H9 (cell line): Measurements from ENCODE around the gene MYLK4. TPM values are rescaled to one million over a fixed set of nuclear protein-coding genes. Genes with fewer than 3 reads are reported as not detected.

Source experiments
- DNase-seq: peaks from one replicate; pipeline ENCODE4 v3.0.0-alpha.2; 2017
- H2AFZ ChIP-seq: one replicate; pipeline ENCODE4 v1.6.1; 2013; ENCODE audit warnings: mild to moderate bottlenecking, low read length, control low read depth, moderate library complexity
- H2AK5ac ChIP-seq: 2 replicates; pipeline ENCODE4 v1.6.1; 2013; ENCODE audit warnings: low read length, control low read depth, mixed read lengths; ENCODE audit not compliant: insufficient read length
- H2BK120ac ChIP-seq: one replicate; pipeline ENCODE4 v1.6.1; 2013; ENCODE audit warnings: low read depth, mild to moderate bottlenecking, low read length, control low read depth, inconsistent platforms; ENCODE audit not compliant: poor library complexity, severe bottlenecking
- H2BK12ac ChIP-seq: 2 replicates; pipeline ENCODE4 v1.6.1; 2013; ENCODE audit warnings: low read length, control low read depth, mixed read lengths, low read depth; ENCODE audit not compliant: insufficient read length
- H2BK15ac ChIP-seq: 2 replicates; pipeline ENCODE4 v1.6.1; 2013; ENCODE audit warnings: low read depth, low read length, control low read depth
- H2BK20ac ChIP-seq: one replicate; pipeline ENCODE4 v1.6.1; 2013; ENCODE audit warnings: low read depth, mild to moderate bottlenecking, low read length, control low read depth, inconsistent platforms; ENCODE audit not compliant: poor library complexity, severe bottlenecking
- H2BK5ac ChIP-seq: 2 replicates; pipeline ENCODE4 v1.6.1; 2013; ENCODE audit warnings: low read length, control low read depth, mixed read lengths; ENCODE audit not compliant: insufficient read length
- H3K14ac ChIP-seq: 2 replicates; pipeline ENCODE4 v1.6.1; 2013; ENCODE audit warnings: low read length, control low read depth; ENCODE audit not compliant: insufficient read depth
- H3K18ac ChIP-seq: 2 replicates; pipeline ENCODE4 v1.6.1; 2013; ENCODE audit warnings: low read depth, mild to moderate bottlenecking, mixed read lengths, low read length, control low read depth; ENCODE audit not compliant: insufficient read length
- H3K23ac ChIP-seq: 2 replicates; pipeline ENCODE4 v1.6.1; 2013; ENCODE audit warnings: low read length, control low read depth, mixed read lengths, low read depth; ENCODE audit not compliant: insufficient read length
- H3K23me2 ChIP-seq: 2 replicates; pipeline ENCODE4 v1.6.1; 2013; ENCODE audit warnings: low read depth, mild to moderate bottlenecking, mixed read lengths, low read length, control low read depth; ENCODE audit not compliant: insufficient read length, poor library complexity, severe bottlenecking
- H3K27ac ChIP-seq: 2 replicates; pipeline ENCODE4 v1.5.1; 2013; ENCODE audit warnings: low read length, control low read depth, mixed read lengths, low read depth; ENCODE audit not compliant: insufficient read length
- H3K27me3 ChIP-seq: 2 replicates; pipeline ENCODE4 v1.6.1; 2013; ENCODE audit warnings: low read length, control low read depth, inconsistent platforms; ENCODE audit not compliant: insufficient read depth
- H3K4ac ChIP-seq: 2 replicates; pipeline ENCODE4 v1.6.1; 2013; ENCODE audit warnings: low read depth, mild to moderate bottlenecking, control low read depth, inconsistent platforms, low read length, moderate library complexity
- H3K4me1 ChIP-seq: 2 replicates; pipeline ENCODE4 v1.6.1; 2013; ENCODE audit warnings: low read length, control low read depth, inconsistent platforms; ENCODE audit not compliant: insufficient read depth
- H3K4me2 ChIP-seq: 2 replicates; pipeline ENCODE4 v1.6.1; 2013; ENCODE audit warnings: low read length, control low read depth, mixed read lengths; ENCODE audit not compliant: insufficient read length, insufficient read depth
- H3K56ac ChIP-seq: 2 replicates; pipeline ENCODE4 v1.6.1; 2013; ENCODE audit warnings: low read depth, mild to moderate bottlenecking, mixed read lengths, low read length, control low read depth; ENCODE audit not compliant: insufficient read length
- H3K79me1 ChIP-seq: 2 replicates; pipeline ENCODE4 v1.6.1; 2013; ENCODE audit warnings: low read depth, mild to moderate bottlenecking, moderate library complexity, low read length, control low read depth, inconsistent platforms; ENCODE audit not compliant: insufficient read depth, poor library complexity, severe bottlenecking
- H3K79me2 ChIP-seq: 2 replicates; pipeline ENCODE4 v1.6.1; 2013; ENCODE audit warnings: low read length, control low read depth, inconsistent platforms; ENCODE audit not compliant: insufficient read depth
- H3K9ac ChIP-seq: 2 replicates; pipeline ENCODE4 v1.6.1; 2013; ENCODE audit warnings: low read length, control low read depth, mixed read lengths; ENCODE audit not compliant: insufficient read length; ENCODE audit errors: extremely low read depth
- H3K9me3 ChIP-seq: one replicate; pipeline ENCODE4 v1.6.1; 2013; ENCODE audit warnings: low read depth, low read length, inconsistent platforms; ENCODE audit not compliant: control insufficient read depth
- H3T11ph ChIP-seq: one replicate; pipeline ENCODE4 v1.6.1; 2013; ENCODE audit warnings: mild to moderate bottlenecking, low read length, control low read depth, inconsistent platforms
- H4K20me1 ChIP-seq: one replicate; pipeline ENCODE4 v1.6.1; 2013; ENCODE audit not compliant: control insufficient read depth, insufficient read length, insufficient read depth
- H4K5ac ChIP-seq: 2 replicates; pipeline ENCODE4 v1.6.1; 2013; ENCODE audit warnings: low read depth, mild to moderate bottlenecking, mixed read lengths, low read length, control low read depth; ENCODE audit not compliant: insufficient read length
- H4K8ac ChIP-seq: replicated peaks from 2 replicates; pipeline ENCODE4 v1.6.1; 2013; ENCODE audit warnings: low read length, control low read depth, mixed read lengths, low read depth; ENCODE audit not compliant: insufficient read length
- H4K91ac ChIP-seq: 2 replicates; pipeline ENCODE4 v1.6.1; 2013; ENCODE audit warnings: low read depth, mild to moderate bottlenecking, moderate library complexity, mixed read lengths, low read length, control low read depth; ENCODE audit not compliant: insufficient read length
- H3K27ac Mint-ChIP-seq, 3 experiments: 2 replicates in 2 of 3; 3 replicates in 1 of 3; pipeline ENCODE4 v1.8.0; 2020 to 2021; ENCODE audit warnings: mixed read lengths in 3 of 3, mild to moderate bottlenecking in 1 of 3, moderate library complexity in 1 of 3
- H3K27me3 Mint-ChIP-seq: 2 replicates; pipeline ENCODE4 v1.8.0; 2021; ENCODE audit warnings: low read depth, mild to moderate bottlenecking, moderate library complexity, mixed read lengths
- H3K36me3 Mint-ChIP-seq, 3 experiments: 2 replicates in 2 of 3; 3 replicates in 1 of 3; pipeline ENCODE4 v1.8.0; 2020 to 2021; ENCODE audit warnings: low read depth in 3 of 3, mixed read lengths in 3 of 3; ENCODE audit not compliant: insufficient read depth in 1 of 3
- H3K4me1 Mint-ChIP-seq, 2 experiments: 2 replicates each; pipeline ENCODE4 v1.8.0; 2020; ENCODE audit warnings: mixed read lengths in 2 of 2
- H3K4me3 Mint-ChIP-seq, 2 experiments: 2 replicates in 1 of 2; 3 replicates in 1 of 2; pipeline ENCODE4 v1.8.0; 2020 to 2021; ENCODE audit warnings: mild to moderate bottlenecking in 2 of 2, mixed read lengths in 2 of 2, moderate library complexity in 1 of 2
- H3K9me3 Mint-ChIP-seq, 2 experiments: 2 replicates in 1 of 2; 3 replicates in 1 of 2; pipeline ENCODE4 v1.8.0; 2020; ENCODE audit warnings: mild to moderate bottlenecking in 2 of 2, mixed read lengths in 2 of 2, moderate library complexity in 1 of 2
- WGBS: extraction: QIAGEN DNeasy Blood & Tissue Kit; methylation state at CpG from one replicate; pipeline ENCODE4 v1.1.7; 2013; ENCODE audit warnings: missing lambda C conversion rate, low lambda C conversion rate, mixed read lengths; ENCODE audit not compliant: insufficient read length; ENCODE audit errors: extremely low coverage; 5-methylcytosine and 5-hydroxymethylcytosine counted together
- total RNA-seq: library from RNA; stranded (reverse); gene quantifications from 2 replicates; pipeline ENCODE4 v1.2.1, GENCODE V29; 2021
- TF ChIP-seq, protein P1 (sequence below): fragments of 200-600 bp; sonication (generic); conservative IDR thresholded peaks from 3 replicates; pipeline ENCODE4 v1.8.0; 2021; ENCODE audit warnings: antibody characterized with exemption, mild to moderate bottlenecking

The MYLK4 gene
- total RNA-seq, 1 experiment from 2014 or later = 0.28 TPM

- H3K4me2 ChIP-seq = peak overlapping the region; percentile 97
- no peak overlapping the region for H3K23ac ChIP-seq
- no peak overlapping the region for H3K27ac Mint-ChIP-seq
- peaks cover 9 to 14% (median 9%) of the 10 kb centered on the region in 3 experiments; a peak in 6 of 7 replicates for H3K36me3 Mint-ChIP-seq
- H3K9me3 ChIP-seq = no peaks in the 10 kb centered on the region
- no peak overlapping the region for H2BK15ac ChIP-seq
- H2BK12ac ChIP-seq = no peak overlapping the region
- H2BK20ac ChIP-seq = no peak overlapping the region
- H4K8ac ChIP-seq = no peak overlapping the region
- no peak overlapping the region for H2AK5ac ChIP-seq
- no peak overlapping the region for H3K18ac ChIP-seq
- no peak overlapping the region for H2BK5ac ChIP-seq
- H3K4me1 Mint-ChIP-seq = peaks cover 41 to 46% of the 10 kb centered on the region in 2 experiments
- no peak overlapping the region for H3K4ac ChIP-seq
- H2AFZ ChIP-seq = no peak overlapping the region
- no peak overlapping the region for H3T11ph ChIP-seq
- no peak overlapping the region for H3K9ac ChIP-seq
- no peaks in the 10 kb centered on the region for H3K27me3 Mint-ChIP-seq
- no peaks in the 10 kb centered on the region for H3K27me3 ChIP-seq
- H3K4me1 ChIP-seq = peaks cover 3% of the 10 kb centered on the region; the same call in 1 of the 2 replicates
- H3K4me3 Mint-ChIP-seq = peak overlapping the region; percentile 91 to 94
- no CpG with 5 or more reads among the region's 9 CpGs for WGBS
- no peak overlapping the region for H4K91ac ChIP-seq
- TF ChIP-seq, protein P1, sequence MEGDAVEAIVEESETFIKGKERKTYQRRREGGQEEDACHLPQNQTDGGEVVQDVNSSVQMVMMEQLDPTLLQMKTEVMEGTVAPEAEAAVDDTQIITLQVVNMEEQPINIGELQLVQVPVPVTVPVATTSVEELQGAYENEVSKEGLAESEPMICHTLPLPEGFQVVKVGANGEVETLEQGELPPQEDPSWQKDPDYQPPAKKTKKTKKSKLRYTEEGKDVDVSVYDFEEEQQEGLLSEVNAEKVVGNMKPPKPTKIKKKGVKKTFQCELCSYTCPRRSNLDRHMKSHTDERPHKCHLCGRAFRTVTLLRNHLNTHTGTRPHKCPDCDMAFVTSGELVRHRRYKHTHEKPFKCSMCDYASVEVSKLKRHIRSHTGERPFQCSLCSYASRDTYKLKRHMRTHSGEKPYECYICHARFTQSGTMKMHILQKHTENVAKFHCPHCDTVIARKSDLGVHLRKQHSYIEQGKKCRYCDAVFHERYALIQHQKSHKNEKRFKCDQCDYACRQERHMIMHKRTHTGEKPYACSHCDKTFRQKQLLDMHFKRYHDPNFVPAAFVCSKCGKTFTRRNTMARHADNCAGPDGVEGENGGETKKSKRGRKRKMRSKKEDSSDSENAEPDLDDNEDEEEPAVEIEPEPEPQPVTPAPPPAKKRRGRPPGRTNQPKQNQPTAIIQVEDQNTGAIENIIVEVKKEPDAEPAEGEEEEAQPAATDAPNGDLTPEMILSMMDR = no peak
- H3K79me2 ChIP-seq = peaks cover 20% of the 10 kb centered on the region; the same call in 1 of the 2 replicates
- peaks cover 11% of the 10 kb centered on the region for H3K23me2 ChIP-seq
- no peak overlapping the region for H2BK120ac ChIP-seq
- no peak overlapping the region for H3K56ac ChIP-seq
- no peak overlapping the region for H3K14ac ChIP-seq
- DNase-seq = no peak
- no peak overlapping the region for H4K5ac ChIP-seq
- no peaks in the 10 kb centered on the region for H4K20me1 ChIP-seq
- no peak overlapping the region for H3K27ac ChIP-seq
- H3K79me1 ChIP-seq = no peaks in the 10 kb centered on the region
- H3K9me3 Mint-ChIP-seq = peaks cover 0 to 3% of the 10 kb centered on the region in 2 experiments; a peak in 2 of 5 replicates
Measured at GRCh38 chr6:2767657-2768524, 17.2 kb upstream of the MYLK4 start.
